Hippocampal formation (tissue), 2 donors: ENCODE measurements around the gene TP53AIP1.

Experiments used
- DNase-seq, 2 donors: peaks; one replicate each; lab custom pipeline; 2025; lab: John Stamatoyannopoulos, UW

TP53AIP1 gene

DNA sequence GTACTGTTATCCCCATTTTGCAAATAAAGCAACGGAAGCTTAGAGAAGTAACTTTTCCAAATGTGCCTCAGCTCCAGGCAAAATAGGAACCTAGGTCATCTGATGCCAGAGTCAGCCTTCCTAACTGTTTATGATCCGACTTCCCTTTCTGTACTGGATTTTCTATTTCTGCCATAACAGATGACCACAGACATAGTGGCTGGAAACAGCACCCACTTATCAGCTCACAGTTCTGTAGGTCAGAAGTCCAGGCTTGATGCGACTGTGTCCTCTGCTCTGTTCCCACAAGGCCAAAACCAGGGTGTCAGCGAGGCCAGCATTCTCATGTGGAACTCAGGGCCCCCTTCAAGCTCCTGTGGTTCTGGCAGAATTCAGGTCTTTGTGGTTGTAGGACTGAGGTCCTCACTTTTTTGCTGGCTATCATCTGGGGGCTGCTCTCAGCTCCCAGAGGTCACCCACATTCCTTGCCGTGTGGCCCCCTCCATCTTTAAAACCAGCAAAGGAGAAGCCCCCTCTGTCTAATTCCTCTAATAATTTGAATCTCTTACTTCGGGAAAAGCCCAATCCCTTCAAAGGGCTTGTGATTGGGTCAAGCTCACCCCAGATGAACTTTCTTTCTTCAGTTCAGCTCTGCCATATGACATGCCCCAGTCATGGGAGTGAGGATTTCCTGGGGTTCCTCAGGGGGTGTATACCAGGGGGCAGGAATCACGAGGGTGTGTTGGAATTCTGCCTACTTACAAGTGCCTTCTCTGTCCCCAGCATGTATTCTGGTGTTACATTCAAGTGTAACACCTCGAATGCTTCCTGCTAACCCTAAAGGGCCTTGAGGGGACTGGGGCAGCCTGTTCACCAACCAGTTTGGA is 36.3 kb downstream of the TP53AIP1 start:
- DNase-seq, result no peak

GRCh38 chr11:128905345-128906184 is 37.1 kb downstream of the TP53AIP1 start:
- no peak for DNase-seq

DNA sequence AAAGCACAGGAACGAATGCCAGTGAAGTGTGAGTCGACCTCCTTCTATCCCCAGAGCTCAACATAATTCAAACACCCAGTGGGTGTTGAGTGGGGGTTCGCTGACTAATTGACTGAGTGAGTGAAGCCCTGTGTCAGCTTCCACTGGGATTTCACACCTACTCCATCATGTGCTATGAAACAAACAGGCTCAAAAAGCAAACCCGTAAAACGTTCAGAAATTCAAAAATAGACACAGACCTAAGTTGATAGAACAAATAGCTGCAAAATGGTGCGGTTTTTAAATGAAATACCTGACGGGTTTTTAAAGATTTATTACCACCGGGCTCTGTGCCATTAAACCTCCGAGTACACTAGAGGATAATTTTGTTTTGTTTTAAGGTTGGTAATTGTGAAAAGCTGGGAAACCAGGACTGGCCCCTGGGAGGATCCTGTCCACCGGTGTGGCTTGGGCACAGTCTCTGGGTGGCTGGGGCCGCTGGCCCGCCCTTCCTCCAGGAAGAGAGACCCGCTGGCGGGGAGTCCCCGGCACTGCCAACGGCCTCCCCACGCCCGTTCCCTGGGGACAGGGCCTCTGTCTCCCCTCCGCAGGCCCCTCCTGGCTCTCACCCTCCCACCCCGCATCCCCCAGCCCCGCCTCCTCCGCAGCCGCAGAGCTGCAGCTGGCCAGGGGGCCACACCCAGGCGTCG is 37.9 kb downstream of the TP53AIP1 start:
- no peak for DNase-seq

GRCh38 chr11:128904303-128904655 is 38.4 kb downstream of the TP53AIP1 start:
- no peak for DNase-seq

DNA sequence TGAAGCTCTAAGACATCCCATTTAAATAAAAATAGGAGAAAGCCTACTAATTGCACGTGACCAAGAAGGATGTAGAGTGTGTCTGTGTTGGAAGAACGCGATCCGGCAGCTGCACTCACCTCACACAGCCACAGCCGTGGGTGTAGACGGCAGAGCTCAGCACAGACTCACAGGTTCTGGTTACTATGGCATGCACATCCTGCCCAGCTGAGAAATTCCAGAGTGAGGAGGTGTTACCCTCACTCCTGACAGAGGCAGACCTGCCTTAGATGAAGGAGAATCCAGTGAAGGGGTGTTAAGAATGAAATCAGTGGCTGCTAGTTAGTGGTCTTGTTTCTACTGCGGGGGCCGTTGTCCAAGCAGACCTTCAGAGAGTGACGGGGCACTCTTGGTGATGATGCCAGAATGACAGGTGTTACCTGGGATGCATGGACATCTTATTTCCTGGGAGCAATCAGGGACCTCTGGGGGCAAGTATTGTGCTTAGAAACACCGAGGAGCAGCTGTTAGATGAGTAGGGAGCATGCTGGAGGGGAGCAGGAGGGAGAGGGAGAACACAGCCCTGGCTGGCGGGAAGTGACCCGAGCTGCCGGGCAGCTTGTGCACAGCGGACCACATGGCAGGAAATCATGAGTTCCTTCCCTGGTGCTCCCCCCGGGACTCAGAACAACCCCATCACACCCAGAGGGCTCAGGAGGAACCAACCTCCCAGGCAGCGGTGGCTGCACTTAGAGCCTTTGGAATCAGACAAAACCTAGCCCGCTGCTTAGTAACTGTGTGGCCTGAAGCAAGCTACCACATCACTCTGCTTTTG is 39.2 kb downstream of the TP53AIP1 start:
- DNase-seq, result peak in 1 of 2 donors; percentile 42

GRCh38 chr11:128902515-128903066 is 40.1 kb downstream of the TP53AIP1 start:
- DNase-seq, result no peak

GRCh38 chr11:128901653-128902514 is 40.8 kb downstream of the TP53AIP1 start:
- no peak for DNase-seq

DNA sequence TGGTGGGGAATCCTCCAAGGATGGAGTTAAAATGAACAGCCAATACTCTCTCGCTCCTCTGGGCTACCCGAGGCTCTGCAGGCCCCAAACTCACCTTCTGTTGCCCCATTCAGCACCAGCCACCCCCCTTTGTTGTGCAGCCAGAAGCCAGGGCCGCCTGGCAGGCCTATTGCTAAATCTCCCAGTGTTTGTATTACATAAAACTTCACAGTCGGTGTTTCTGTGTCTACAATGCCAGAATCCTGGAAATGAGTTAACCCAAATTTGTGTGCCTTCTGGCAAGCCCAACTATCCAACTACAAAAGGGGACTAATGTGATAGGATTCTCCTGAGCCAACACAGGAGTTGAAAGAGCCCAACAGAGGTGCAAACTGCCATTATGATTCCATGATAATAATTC is 42.2 kb downstream of the TP53AIP1 start:
- DNase-seq, result no peak

GRCh38 chr11:128898580-128899344 is 43.9 kb downstream of the TP53AIP1 start:
- DNase-seq, result no peak

- no peak for DNase-seq
Measured at GRCh38 chr11:128897826-128898225, 44.8 kb downstream of the TP53AIP1 start.

DNA sequence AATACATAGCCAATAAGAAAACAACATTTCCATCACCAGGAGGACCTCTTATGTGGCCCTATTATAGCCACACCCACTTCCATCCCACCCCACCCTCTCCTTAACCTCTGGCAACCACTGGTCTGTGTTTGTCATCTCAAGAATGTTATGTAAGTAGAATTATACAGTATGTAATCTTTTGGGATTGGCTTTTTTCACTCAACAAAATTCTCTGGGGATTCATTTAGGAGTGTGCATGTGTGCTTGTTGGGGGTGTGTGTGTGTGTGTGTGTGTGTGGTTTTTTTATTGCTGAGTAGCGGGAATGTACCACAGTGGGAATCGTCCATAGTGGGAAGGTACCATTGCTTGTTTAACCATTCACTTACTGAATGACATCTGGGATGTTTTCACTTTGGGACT is 46.3 kb downstream of the TP53AIP1 start:
- DNase-seq, result no peak

DNA sequence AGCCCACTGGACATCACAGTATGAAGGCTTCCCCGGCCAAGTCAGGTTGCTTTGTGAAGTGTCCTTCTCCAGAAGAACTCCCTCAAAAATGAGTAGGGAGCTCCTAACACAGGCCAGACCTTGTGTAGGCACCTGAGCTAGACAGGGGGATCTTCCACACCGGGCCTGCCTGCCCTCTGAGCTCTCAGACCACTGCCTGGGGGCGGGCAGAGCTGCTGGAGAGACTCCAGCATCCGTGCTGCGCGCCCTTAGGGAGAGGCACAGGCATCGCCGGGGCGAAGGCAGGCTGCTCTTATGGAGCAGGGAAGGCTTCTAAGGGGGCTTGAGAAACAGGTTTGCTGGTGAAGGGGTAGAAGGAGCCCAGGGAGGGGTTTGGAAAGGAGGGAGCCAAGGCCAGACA is 47.1 kb downstream of the TP53AIP1 start:
- no peak for DNase-seq

DNA sequence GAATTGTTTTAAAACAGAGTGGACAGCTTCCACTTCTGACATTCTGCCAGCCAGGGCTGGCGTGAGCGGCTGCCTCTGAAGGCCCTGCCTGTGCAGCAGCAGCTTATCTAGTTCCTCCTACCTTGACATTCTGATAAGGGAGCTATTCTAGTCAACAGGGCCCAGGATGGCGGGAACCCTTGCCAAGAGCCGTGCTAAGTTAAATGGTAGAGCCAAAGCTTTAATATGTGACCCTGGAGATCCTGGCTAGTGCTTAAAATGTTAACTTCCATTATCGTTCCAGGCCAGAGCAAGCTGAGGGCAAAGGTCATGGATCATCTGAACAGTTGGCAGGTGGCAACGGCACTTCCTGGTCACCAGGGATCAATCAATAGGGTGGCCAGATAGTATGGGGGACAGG is 48.0 kb downstream of the TP53AIP1 start:
- no peak for DNase-seq

DNA sequence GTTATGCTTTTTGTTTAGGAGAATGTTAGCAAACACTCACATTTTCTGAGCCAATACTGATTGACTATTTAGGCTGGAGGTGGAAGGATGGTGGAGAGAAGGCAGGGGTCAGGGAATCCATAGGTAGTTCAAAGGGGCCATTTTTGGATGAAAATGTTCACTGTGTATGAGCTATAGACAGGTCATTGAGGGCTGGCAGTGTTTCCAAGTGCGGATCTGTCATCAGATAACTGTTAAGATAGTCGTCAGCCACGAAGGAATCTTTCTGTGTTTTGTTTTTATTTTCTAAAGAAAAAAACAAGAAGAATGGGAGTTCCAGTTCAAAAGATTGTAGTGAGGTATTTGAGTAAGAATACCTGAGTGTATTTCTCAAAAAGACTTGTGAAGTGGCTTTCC is 48.4 kb downstream of the TP53AIP1 start:
- DNase-seq, result no peak

DNA sequence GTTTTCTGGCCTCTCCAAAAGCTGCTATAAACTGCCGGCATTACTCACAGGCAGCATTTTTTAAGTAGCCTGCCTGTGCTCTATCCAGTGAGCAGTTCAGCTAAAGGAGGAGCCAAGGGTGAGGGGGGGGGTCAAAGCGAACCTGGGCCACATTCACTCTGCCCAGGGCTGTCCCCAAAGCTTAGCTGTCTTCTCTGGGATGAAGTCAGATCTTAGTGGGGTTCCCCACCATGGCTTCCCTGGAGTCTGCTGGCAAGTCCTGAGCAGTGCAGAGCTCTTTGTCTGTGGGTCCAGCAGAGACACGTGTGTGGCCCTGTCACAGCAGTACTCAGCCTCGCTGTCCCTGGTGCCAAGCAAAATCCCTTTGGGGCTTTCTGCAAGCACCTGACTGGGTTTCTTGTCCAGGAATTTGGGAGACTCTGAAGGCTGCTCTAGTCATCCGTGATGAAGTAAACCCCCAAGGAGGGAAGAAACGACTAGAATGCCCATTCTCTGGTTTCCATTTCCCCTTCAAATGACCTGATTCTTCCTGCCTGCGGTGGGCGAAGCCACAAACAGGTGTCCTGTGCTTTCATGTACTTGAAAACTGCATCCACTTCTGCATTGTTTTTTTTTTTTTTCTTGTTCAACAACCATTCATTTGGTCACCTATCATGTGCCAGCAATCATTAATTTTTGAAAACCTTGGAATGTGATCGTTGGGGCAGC is 48.9 kb downstream of the TP53AIP1 start:
- no peak for DNase-seq

DNA sequence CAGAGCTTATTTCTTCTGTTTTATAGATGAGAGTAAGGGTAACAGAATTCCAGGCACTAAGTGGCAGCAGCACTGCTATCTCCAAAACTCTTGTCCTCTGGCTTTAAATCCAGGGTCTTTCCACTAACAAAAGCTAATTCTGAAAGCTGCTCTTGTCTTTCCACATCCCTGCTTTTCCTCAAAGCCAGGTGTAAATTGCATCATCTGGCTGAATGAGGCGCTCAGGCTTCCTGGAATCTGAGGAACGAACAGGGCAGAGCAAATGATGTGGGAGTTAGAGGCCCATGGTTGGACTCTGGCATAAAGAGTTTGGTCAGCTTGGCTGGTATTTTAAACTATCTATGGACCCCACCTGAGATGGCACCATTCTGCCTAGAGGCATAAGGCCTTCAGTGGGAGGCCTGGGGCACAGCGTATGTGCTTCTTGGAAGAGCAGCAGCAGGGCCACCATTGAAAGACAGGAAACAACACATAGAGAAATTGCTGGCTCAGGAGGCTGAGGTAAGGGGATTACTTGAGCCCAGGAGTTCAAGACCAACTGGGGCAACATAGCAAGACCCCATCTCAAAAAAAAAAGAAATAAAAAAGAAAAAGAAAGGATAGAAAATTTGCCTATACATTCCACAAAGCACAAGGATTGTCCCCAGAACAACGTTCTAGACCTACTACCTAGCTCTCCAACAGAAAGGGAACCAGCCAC is 49.7 kb downstream of the TP53AIP1 start:
- no peak for DNase-seq

DNA sequence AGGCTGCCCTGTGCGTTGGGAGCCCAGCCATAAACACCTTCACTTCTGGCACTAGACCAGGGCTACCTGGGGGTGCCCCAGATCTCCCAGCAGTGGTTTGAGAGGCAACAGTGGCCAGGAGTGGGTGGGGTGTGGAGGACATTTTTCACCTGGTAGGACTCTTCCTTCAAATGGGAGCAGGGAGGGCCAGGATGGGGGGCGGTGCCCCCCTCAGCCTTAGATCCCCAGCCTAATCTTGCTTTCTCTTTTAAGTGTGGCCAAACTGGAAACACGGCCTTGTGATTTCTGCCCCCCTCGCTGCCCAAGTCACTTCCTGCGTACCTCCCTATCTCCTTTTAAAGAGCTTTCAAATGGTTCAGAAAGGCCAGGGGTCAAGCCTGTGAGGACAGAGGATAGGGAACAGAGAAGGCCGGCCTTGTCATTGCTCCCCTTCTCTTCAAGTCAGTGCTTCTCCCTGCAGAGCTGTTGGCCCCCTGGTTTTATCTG is 50.7 kb downstream of the TP53AIP1 start:
- DNase-seq, result no peak
